ENCODE measurements around the gene KREMEN2. TPM values are rescaled to one million over a fixed set of nuclear protein-coding genes. Genes with fewer than 3 reads are reported as not detected.

The KREMEN2 gene
- total RNA-seq, 1 donor from 2014 or later: not detected

- no peak for DNase-seq (ENCODE audit: low read depth, low spot score)
These were observed 631 bp downstream of the KREMEN2 start for GRCh38 chr16:2964475-2965336.

GRCh38 chr16:2966043-2966807 lies 2.1 kb downstream of the KREMEN2 start:
- no peak for DNase-seq (ENCODE audit: low read depth, low spot score)

DNA sequence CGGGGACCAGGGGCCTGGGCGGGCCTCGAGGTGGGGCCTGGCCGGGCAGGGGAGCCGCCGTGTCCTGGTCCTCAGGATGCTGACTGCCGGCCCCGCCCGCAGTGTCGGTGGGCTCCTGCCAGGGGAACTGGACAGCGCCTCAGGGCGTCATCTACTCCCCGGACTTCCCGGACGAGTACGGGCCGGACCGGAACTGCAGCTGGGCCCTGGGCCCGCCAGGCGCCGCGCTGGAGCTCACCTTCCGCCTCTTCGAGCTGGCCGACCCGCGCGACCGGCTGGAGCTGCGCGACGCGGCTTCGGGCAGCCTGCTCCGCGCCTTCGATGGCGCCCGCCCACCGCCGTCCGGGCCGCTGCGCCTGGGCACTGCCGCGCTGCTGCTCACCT lies 2.7 kb downstream of the KREMEN2 start:
- DNase-seq (ENCODE audit: low read depth, low spot score): no peak

GRCh38 chr16:2967211-2967631 lies 3.1 kb downstream of the KREMEN2 start:
- DNase-seq (ENCODE audit: low read depth, low spot score): no peak

DNA sequence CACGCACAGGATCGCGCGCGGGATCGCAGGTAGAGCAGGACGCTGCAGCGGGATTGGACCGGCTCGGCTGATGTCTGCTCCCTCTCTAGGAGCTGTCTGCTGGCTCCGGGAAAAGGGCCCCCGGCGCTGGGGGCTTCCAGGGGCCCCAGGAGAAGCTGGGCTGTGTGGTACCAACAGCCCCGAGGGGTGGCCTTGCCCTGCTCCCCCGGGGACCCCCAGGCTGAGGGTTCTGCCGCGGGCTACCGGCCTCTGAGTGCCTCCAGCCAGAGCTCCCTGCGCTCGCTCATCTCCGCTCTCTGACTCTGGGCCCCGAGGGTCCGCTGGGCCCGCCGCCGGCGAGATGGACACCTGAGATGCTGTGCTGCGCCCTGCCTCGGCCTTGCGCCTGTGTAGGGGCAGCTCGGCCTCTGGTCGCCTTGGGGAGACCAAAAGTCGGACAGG lies 3.7 kb downstream of the KREMEN2 start:
- no peak for DNase-seq (ENCODE audit: low read depth, low spot score)

DNA sequence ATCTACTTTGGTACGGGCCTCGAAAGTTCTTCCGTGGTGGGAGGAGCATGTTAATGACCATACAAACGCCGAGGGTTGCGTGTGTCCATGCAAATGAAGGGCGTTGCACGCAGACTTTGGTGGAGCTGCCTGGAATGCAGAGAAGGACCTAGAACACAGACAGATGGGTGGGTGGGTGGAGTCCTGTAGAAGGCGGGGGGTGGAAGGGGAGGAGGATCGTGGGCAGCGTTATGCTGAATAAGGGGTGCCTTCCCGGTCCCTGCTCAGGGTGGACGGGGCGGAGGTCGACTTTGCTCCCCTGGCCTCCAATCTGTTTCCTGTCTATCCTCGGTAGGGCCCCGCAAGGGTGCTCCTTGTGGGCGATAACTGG lies 4.3 kb downstream of the KREMEN2 start:
- DNase-seq (ENCODE audit: low read depth, low spot score): no peak

- peak; percentile 44 for DNase-seq (ENCODE audit: low read depth, low spot score)
These were observed 4.9 kb downstream of the KREMEN2 start, which contains the start of gene PAQR4 for GRCh38 chr16:2968738-2969544. PAQR4 (plus strand) TSS chr16:2969348; CDS start chr16:2969675, 327 bp downstream.

DNA sequence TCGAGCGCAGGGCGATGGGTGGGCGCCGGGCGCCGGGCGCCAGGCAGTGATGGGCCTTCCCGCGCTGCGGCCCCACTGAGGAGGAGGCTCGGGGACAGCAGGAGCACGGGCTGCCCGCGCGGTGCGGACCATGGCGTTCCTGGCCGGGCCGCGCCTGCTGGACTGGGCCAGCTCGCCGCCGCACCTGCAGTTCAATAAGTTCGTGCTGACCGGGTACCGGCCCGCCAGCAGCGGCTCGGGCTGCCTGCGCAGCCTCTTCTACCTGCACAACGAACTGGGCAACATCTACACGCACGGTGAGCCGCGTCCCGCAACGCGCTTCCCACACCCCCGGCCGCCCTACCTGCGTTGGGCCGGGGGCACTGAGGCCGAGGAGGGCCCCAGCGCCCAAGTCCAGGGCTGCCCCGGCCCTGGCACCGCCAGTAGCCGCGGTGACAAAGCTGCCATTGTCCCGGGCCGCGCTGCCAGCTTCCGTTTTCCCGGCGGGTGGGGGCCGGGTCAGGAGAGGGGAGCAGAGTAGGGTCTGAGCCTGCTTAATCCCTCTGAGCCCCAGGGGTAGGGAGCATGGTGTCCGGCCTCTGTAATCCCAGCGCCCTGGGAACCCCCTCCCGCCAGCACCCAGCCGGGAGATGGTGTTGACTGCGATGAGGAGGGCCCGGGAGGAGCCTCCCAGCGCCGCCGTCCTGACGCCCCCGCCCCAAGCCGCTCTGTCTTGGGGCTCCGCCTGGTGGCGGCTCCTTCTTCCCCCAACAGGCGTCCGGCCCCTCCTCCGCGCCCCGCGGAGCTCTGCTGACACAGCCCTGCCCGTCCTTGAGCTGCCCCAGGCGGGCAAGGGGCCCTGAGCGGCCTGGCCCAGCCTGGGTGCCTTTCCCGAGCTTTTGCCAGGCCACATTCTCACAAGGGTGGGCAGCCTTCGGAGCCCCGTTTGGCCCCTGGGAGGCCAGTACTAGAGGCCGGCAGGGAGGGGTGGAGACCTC lies 5.8 kb downstream of the KREMEN2 start:
- no peak for DNase-seq (ENCODE audit: low read depth, low spot score)

GRCh38 chr16:2970563-2970962 lies 6.5 kb downstream of the KREMEN2 start:
- no peak for DNase-seq (ENCODE audit: low read depth, low spot score)

- no peak for DNase-seq (ENCODE audit: low read depth, low spot score)
These were observed 7.3 kb downstream of the KREMEN2 start for GRCh38 chr16:2971134-2971984.

GRCh38 chr16:2971985-2972784 lies 8.1 kb downstream of the KREMEN2 start:
- no peak for DNase-seq (ENCODE audit: low read depth, low spot score)

DNA sequence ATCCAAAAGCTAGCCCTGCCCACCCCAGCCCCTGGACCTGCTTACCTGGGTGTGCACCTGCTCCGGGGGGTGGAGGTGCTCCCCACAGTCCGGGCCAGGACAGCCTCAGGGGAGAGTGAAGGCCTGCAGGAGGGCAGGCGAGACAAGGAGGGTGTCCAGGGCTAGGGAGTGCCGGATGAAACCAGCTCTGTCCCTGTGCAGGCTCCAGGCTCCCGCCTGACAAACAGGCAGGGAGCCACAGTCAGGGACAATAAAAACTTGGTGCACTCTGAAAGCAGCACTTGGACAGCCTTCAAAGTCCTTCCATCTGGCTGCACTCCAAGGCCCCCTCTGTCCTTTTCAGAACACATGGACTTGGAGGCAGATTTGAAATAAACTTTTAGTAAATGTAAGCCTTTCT lies 9.0 kb downstream of the KREMEN2 start:
- DNase-seq (ENCODE audit: low read depth, low spot score): no peak

GRCh38 chr16:2973605-2974318 lies 9.7 kb downstream of the KREMEN2 start:
- DNase-seq (ENCODE audit: low read depth, low spot score): no peak

DNA sequence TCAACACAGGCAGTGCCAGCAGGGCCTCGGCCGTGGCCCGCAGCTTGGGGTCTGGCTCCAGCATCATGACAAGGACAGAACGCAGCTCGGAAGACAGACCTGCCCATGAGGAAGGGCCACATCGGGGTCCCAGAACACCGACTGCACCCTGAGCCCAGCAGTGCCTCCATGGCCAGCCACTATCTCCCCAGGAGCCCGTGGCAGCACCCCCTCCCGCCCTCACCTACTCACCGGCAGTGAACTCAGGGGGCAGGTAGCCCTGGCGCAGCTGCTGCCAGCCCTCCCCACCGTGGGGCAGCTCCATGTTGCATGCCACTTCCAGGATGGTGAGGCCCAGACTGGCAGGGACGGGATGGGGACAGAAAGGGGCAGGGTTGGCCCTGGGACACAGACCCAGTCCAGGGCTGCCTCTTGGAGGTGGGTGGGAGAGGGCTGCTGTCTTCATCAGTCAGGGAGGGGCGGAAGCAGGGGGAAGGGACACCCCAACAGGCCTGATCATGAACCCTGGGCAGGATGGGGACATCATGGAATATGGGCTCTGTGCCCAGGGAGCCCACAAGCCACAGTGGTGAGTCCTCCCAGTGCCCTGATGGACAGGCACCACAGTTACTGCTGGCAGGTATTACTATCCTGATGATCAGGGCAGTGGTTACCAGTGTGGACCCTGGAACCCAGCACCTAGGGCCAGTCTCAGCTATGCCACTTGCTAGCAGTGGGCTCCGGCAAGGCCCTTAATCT lies 10.4 kb downstream of the KREMEN2 start:
- DNase-seq (ENCODE audit: low read depth, low spot score): no peak

DNA sequence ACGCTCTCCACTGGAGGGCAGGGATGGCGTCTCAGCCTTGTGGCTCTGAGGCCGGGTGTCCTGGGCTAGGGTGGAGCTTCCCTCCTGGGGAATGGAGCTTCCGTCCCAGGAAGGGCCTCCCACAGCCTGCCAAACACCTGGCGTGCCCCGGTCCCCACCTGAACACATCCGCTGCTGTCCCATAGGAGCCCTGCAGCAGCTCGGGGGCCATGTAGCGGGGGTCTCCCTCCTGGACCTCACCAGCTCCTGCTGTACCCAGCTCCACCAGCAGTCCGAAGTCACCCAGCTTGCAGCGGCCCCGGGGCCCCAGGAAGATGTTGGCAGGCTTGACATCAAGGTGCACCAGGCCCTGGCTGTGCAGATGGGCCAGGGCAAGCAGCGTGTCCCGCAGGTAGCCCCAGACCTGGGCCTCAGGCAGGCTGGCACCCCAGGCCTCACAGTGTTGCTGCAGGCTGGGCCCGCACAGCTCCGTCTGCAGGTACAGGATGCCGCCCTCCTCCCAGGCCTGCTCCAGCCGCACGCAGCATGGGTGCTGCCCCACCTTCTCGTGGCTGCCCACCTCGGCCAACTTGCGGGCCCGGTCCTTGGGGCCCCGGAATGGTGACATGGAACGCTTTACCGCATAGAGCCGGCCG lies 11.2 kb downstream of the KREMEN2 start:
- no peak for DNase-seq (ENCODE audit: low read depth, low spot score)

DNA sequence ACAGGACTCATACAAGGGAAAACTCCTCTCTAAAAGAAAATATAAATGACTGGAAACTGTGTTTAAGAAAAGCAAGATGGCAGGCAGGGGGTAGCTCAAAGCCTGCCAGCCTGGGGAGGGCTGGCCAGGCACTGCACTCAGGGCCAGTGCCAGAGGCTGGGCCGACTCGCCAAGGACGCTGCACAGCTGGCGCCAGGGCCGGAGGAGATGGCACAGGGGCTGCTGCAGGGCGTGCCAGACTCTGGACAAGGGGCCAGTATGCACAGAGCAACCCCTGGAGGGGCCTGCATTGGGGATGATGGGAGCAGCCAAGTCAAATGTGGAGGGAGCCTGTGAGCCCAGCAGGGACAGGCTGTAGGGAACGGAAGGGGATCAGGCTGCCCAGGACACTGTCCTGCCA lies 12.1 kb downstream of the KREMEN2 start:
- DNase-seq (ENCODE audit: low read depth, low spot score): no peak

DNA sequence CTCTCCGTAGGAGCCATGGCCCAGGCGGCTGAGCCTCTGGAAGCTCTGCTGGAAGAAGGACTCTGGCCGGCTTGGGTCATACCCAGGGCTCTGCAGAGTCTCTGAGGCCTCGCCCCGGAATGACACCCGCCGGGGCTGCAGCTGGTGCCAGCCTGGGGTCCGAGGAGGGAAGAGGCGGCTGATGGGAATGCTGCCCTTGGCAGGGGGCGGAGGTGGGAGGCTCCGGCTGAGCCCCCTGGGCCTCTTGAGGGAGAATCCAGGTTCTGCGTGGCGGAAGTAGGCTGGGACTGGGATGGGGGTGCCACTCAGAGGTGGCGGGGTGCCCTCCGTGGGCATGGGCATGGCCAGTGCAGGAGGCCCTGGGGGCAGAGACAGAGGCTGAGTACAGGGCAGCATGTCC lies 12.6 kb downstream of the KREMEN2 start:
- no peak for DNase-seq (ENCODE audit: low read depth, low spot score)
